A549 (cell line): ENCODE results near the gene KRT76. TPM values are rescaled to one million over a fixed set of nuclear protein-coding genes. Genes with fewer than 3 reads are reported as not detected.

Source experiments
- ATAC-seq, 2 experiments: fragments of 200-7000 bp in 1 of 2; fragments of >200 bp in 1 of 2; cut with Nextera tagmentation in 1 of 2; cut with Tn5 transposase in 1 of 2; 3 replicates each; pipeline versions ENCODE4 v1.8.0 to v1.9.1; 2018 to 2020; ENCODE audit warnings: mild to moderate bottlenecking in 1 of 2, moderate library complexity in 1 of 2
- CTCF ChIA-PET: fragments of 300-600 bp; sonication (Branson Sonifier 250); formaldehyde crosslinking; extraction: SDS; loops from one replicate; lab custom pipeline; 2021; ENCODE audit warnings: antibody characterized with exemption, inconsistent platforms; lab: Yijun Ruan, JAX
- POLR2A ChIA-PET: fragments of 350-600 bp; formaldehyde crosslinking; extraction: SDS; loops from one replicate; lab custom pipeline; 2021; ENCODE audit warnings: antibody characterized with exemption, inconsistent platforms; lab: Yijun Ruan, JAX
- DNase-seq, 2 experiments: peaks; one replicate each; pipeline versions ENCODE4 v3.0.0 to v3.0.0-alpha.2; 2011 to 2016; ENCODE audit warnings: low read depth in 1 of 2, low spot score in 1 of 2
- FAIRE-seq: peaks from 2 replicates; lab custom pipeline; 2011; peaks lifted over from hg19 to GRCh38; lab: Jason Lieb, UNC
- H3K27ac ChIP-seq, 2 experiments: fragments of >200 bp; sonication (Bioruptor Twin); formaldehyde crosslinking; 3 replicates each; pipeline ENCODE4 v1.5.1; 2016 to 2017
- H3K4me1 ChIP-seq: fragments of >200 bp; sonication (Bioruptor Twin); formaldehyde crosslinking; 3 replicates; pipeline ENCODE4 v1.6.1; 2016
- H3K4me2 ChIP-seq: fragments of >200 bp; sonication (Bioruptor Twin); formaldehyde crosslinking; 3 replicates; pipeline ENCODE4 v1.6.1; 2016
- H3K4me3 ChIP-seq: fragments of >200 bp; sonication (Bioruptor Twin); formaldehyde crosslinking; 3 replicates; pipeline ENCODE4 v1.5.1; 2016
- H3K9me3 ChIP-seq: fragments of >200 bp; sonication (Bioruptor Twin); formaldehyde crosslinking; 3 replicates; pipeline ENCODE4 v1.6.1; 2016
- BHLHE40 ChIP-seq: IDR thresholded peaks from 2 replicates; pipeline ENCODE4 v1.6.1; 2012; ENCODE audit warnings: low read depth, low read length, inconsistent platforms
- CBX2 ChIP-seq: fragments of 200-600 bp; sonication (generic); IDR thresholded peaks from 2 replicates; pipeline ENCODE4 v1.6.1; 2016; ENCODE audit warnings: low read depth, mild to moderate bottlenecking, borderline replicate concordance
- CBX8 ChIP-seq: fragments of 200-600 bp; sonication (generic); IDR thresholded peaks from 2 replicates; pipeline ENCODE4 v1.6.1; 2016
- EHF ChIP-seq: fragments of 250-450 bp; sonication (Bioruptor Pico); IDR thresholded peaks from 2 replicates; pipeline ENCODE4 v1.5.0; 2020; ENCODE audit warnings: mild to moderate bottlenecking
- EHMT2 ChIP-seq: fragments of 200-600 bp; sonication (generic); IDR thresholded peaks from 2 replicates; pipeline ENCODE4 v1.6.1; 2016; ENCODE audit warnings: antibody characterized with exemption, low read depth, mild to moderate bottlenecking, moderate library complexity
- FOSL2 ChIP-seq, 2 experiments: fragments of 450-650 bp in 1 of 2; fragments of >200 bp in 1 of 2; sonication (Bioruptor Twin) in 1 of 2; formaldehyde crosslinking; IDR thresholded peaks; 2 replicates each; pipeline versions ENCODE4 v1.5.0 to v1.6.1; 2016 to 2020; ENCODE audit warnings: mild to moderate bottlenecking in 1 of 2, moderate library complexity in 1 of 2
- HDAC2 ChIP-seq: fragments of 200-600 bp; sonication (generic); IDR thresholded peaks from 2 replicates; pipeline ENCODE4 v1.6.1; 2016
- HOXA7 ChIP-seq: fragments of 250-450 bp; sonication (Bioruptor Pico); IDR thresholded peaks from 2 replicates; pipeline ENCODE4 v1.5.0; 2020; ENCODE audit warnings: mild to moderate bottlenecking, moderate library complexity
- HOXB5 ChIP-seq: fragments of 250-450 bp; sonication (Bioruptor Pico); IDR thresholded peaks from 2 replicates; pipeline ENCODE4 v1.5.0; 2020; ENCODE audit warnings: mild to moderate bottlenecking, moderate library complexity
- MAFK ChIP-seq: fragments of 450-650 bp; IDR thresholded peaks from 2 replicates; pipeline ENCODE4 v1.6.1; 2014; ENCODE audit not compliant: partially characterized antibody
- MAZ ChIP-seq: fragments of 150-350 bp; IDR thresholded peaks from 2 replicates; pipeline ENCODE4 v1.6.1; 2014; ENCODE audit warnings: antibody characterized with exemption, low read depth, low read length, borderline replicate concordance
- MYC ChIP-seq: IDR thresholded peaks from 2 replicates; pipeline ENCODE4 v1.6.1; 2012; ENCODE audit warnings: mild to moderate bottlenecking, inconsistent platforms, low read length, improper control_type of control experiment, borderline replicate concordance
- PHF8 ChIP-seq: fragments of 200-600 bp; sonication (generic); IDR thresholded peaks from 2 replicates; pipeline ENCODE4 v1.6.1; 2016; ENCODE audit warnings: low read depth, mild to moderate bottlenecking, antibody characterized with exemption, moderate library complexity, borderline replicate concordance
- POLR2A ChIP-seq: IDR thresholded peaks from 2 replicates; pipeline ENCODE4 v1.6.1; 2012; ENCODE audit warnings: mild to moderate bottlenecking, low read length
- RNF2 ChIP-seq: fragments of 200-600 bp; sonication (generic); IDR thresholded peaks from 2 replicates; pipeline ENCODE4 v1.6.1; 2016; ENCODE audit warnings: low read depth, mild to moderate bottlenecking, antibody characterized with exemption, moderate library complexity, borderline replicate concordance
- SMC3 ChIP-seq: fragments of >200 bp; sonication (Bioruptor Twin); formaldehyde crosslinking; IDR thresholded peaks from 3 replicates; pipeline ENCODE4 v1.6.1; 2018; ENCODE audit warnings: inconsistent platforms
- ZC3H11A ChIP-seq: fragments of 450-650 bp; IDR thresholded peaks from 2 replicates; pipeline ENCODE4 v1.6.1; 2014; ENCODE audit warnings: antibody characterized with exemption, mild to moderate bottlenecking
- ZNF302 ChIP-seq: fragments of 250-450 bp; sonication (Bioruptor Pico); IDR thresholded peaks from 2 replicates; pipeline ENCODE4 v1.9.0; 2021; ENCODE audit warnings: inconsistent platforms, mild to moderate bottlenecking, moderate library complexity
- WGBS: methylation state at CpG from one replicate; pipeline ENCODE4 v1.1.6; 2017; ENCODE audit errors: missing lambda C conversion rate; 5-methylcytosine and 5-hydroxymethylcytosine counted together
- polyA plus RNA-seq, 4 experiments: library from polyadenylated mRNA; depleted of rRNA in 3 of 4; stranded (reverse); fragments of >200 nt; fragmentation: RNase III in 1 of 4; extraction: RNeasy Plus Mini Kit Qiagen cat#74134 plus additional on column Dnase treatment in 1 of 4; gene quantifications; 2 replicates in 3 of 4; 3 replicates in 1 of 4; pipeline ENCODE4 v1.2.3, GENCODE V29; 2011 to 2017
- TF ChIP-seq, protein P1 (sequence below): IDR thresholded peaks from 2 replicates; pipeline ENCODE4 v1.6.1; 2012
- TF ChIP-seq, protein P2 (sequence below): fragments of 250-450 bp; sonication (Bioruptor Pico); IDR thresholded peaks from 2 replicates; pipeline ENCODE4 v1.5.0; 2020; ENCODE audit warnings: low read depth, mild to moderate bottlenecking, moderate library complexity
- TF ChIP-seq, protein P3 (sequence below): fragments of 150-350 bp; IDR thresholded peaks from 2 replicates; pipeline ENCODE4 v1.6.1; 2014; ENCODE audit warnings: low read depth, mild to moderate bottlenecking, low read length

KRT76 gene
- polyA plus RNA-seq, 2 of the 4 experiments (the other 2 are of a cell fraction) = not detected

DNA sequence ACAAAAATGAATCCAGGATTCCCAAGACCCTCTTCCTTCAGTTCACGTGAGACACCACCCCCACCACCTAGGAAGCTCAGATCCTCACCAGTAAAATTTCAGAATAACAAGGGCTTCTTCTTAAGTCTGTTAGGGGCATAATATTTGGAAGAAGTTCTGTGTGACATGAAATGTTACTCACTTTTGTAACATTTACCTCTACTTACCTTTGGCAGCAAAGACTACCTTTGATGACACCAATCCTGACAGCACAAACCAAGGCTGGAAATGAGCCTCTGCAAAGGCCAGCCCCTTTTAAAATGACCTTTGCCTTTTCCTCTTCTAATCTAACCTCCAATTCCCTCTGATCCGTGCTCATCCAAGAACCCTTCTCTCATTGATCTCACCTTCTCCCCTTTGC is 54.5 kb downstream of the KRT76 start:
- Histone ChIP-seq H3K27ac (no peak overlapping the region), H3K4me3 (no peak overlapping the region), H3K4me2 (no peak overlapping the region), H3K4me1 (peaks cover 9% of the 10 kb centered on the region; the same call in 2 of the 3 replicates), H3K9me3 (no peaks in the 10 kb centered on the region)
- ChIA-PET POLR2A (no interaction called here), CTCF (interaction anchor here (1.2 to 1.3 kb wide), 2 partner anchors 12 to 16 kb away, joined by 3 to 4 read pairs; no protein-coding TSS in a partner anchor)
- 58% methylated on average over 2 of the region's 2 CpGs for WGBS
- DNase-seq (no peak), ATAC-seq (no peak), FAIRE-seq (no peak)
- no peak for TF ChIP-seq FOSL2 (IDR thresholded peaks at IDR 0.05)
- no peak for TF ChIP-seq FOSL2 (CRISPR knock-in tag; IDR thresholded peaks at IDR 0.05)
- no peak for TF ChIP-seq POLR2A
- TF ChIP-seq RNF2 = no peak
- no peak for TF ChIP-seq HOXB5 (CRISPR knock-in tag)
- no peak for TF ChIP-seq PHF8
- no peak for TF ChIP-seq BHLHE40
- no peak for TF ChIP-seq MYC
- no peak for TF ChIP-seq MAZ
- no peak for TF ChIP-seq ZNF302 (CRISPR knock-in tag)
- TF ChIP-seq SMC3 = no peak
- TF ChIP-seq, protein P1, sequence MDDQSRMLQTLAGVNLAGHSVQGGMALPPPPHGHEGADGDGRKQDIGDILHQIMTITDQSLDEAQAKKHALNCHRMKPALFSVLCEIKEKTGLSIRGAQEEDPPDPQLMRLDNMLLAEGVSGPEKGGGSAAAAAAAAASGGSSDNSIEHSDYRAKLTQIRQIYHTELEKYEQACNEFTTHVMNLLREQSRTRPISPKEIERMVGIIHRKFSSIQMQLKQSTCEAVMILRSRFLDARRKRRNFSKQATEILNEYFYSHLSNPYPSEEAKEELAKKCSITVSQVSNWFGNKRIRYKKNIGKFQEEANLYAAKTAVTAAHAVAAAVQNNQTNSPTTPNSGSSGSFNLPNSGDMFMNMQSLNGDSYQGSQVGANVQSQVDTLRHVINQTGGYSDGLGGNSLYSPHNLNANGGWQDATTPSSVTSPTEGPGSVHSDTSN = no peak
- no peak for TF ChIP-seq HDAC2
- TF ChIP-seq, protein P2, sequence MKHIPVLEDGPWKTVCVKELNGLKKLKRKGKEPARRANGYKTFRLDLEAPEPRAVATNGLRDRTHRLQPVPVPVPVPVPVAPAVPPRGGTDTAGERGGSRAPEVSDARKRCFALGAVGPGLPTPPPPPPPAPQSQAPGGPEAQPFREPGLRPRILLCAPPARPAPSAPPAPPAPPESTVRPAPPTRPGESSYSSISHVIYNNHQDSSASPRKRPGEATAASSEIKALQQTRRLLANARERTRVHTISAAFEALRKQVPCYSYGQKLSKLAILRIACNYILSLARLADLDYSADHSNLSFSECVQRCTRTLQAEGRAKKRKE (CRISPR knock-in tag) = no peak
- no peak for TF ChIP-seq EHF (CRISPR knock-in tag)
- TF ChIP-seq CBX2 = no peak
- TF ChIP-seq HOXA7 (CRISPR knock-in tag) = no peak
- no peak for TF ChIP-seq ZC3H11A
- no peak for TF ChIP-seq EHMT2

DNA sequence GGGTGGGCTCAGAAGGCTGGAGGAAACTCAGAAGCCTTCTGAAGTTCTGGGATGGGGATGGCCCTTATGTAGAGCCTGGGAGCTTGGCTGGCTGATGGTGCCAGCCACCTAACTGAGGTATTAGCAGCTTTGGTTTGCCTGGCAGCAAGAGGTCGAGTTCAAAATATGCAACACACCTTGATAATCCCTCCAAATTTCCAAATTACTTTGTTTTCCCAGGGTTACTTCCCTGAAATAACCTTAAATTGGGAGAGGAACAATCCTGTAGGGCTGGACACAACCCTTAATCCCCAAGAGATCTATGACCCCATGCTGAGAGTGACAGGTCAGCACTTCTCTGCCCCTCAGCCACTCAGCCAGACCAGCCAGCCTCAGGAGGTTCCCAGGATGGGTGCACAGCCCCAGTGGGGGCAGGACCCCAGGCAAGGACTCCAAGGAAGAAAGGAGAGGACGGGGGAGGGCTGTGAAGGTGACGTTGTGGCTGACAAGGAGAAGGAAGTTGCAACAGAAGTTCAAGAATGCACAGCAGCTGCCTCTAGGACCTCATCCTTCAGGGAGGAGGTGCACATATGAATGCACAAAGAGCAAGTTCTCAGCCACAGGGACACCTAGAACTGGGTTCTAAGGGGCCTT is 55.2 kb downstream of the KRT76 start:
- no peak overlapping the region for H3K4me3 ChIP-seq
- FAIRE-seq = no peak
- CTCF ChIA-PET = interaction anchor here (1.2 to 1.3 kb wide), 3 partner anchors 11 to 144 kb away, joined by 3 to 4 read pairs (median 3); no protein-coding TSS in a partner anchor
- TF ChIP-seq CBX8 = no peak
- TF ChIP-seq, protein P3, sequence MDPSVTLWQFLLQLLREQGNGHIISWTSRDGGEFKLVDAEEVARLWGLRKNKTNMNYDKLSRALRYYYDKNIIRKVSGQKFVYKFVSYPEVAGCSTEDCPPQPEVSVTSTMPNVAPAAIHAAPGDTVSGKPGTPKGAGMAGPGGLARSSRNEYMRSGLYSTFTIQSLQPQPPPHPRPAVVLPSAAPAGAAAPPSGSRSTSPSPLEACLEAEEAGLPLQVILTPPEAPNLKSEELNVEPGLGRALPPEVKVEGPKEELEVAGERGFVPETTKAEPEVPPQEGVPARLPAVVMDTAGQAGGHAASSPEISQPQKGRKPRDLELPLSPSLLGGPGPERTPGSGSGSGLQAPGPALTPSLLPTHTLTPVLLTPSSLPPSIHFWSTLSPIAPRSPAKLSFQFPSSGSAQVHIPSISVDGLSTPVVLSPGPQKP = no peak
- no peak for TF ChIP-seq SMC3
- peak; percentile 24 for TF ChIP-seq MAFK
- TF ChIP-seq, all 56 proteins: peak for 1
- H3K4me1 ChIP-seq = peaks cover 9% of the 10 kb centered on the region; the same call in 2 of the 3 replicates
- POLR2A ChIA-PET = no interaction called here
- H3K4me2 ChIP-seq = no peak overlapping the region
- WGBS = 26% methylated on average over 3 of the region's 3 CpGs
- ATAC-seq (no peak), DNase-seq (no peak)
- H3K9me3 ChIP-seq = no peaks in the 10 kb centered on the region
- no peak overlapping the region for H3K27ac ChIP-seq
